ENCODE measurements around the gene GRID1. TPM values are rescaled to one million over a fixed set of nuclear protein-coding genes. Genes with fewer than 3 reads are reported as not detected.

Gene GRID1
- polyA plus RNA-seq, 1 of the 3 experiments (the other 2 are of a cell fraction) = 0.13 TPM

DNA sequence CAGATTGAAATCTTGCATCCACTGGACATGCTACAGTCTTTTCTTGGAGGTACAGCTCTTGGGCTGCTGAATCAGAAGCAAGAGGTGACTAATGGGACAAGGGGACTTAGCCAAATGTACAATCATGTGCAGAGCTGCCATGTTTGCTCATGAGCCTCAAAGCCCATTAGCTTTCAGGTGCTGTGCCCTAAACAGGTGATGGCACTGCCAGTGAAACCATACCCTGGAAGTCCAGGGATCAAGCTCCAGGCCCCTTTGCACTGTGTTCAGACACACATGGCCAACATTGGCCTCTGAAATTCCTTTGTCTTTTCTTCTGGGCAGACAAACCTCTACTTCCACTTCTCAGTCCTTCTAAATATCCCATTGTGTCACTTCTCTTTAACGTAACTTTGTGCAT is 328.2 kb downstream of the GRID1 start:
- CTCF ChIA-PET = no interaction called here
- POLR2A ChIA-PET = no interaction called here
- no peak for DNase-seq
- H2AFZ ChIP-seq (ENCODE audit: low read depth) = no peak overlapping the region
- H3K9me2 ChIP-seq = no peaks in the 10 kb centered on the region
- no peak overlapping the region for H3K27ac ChIP-seq (ENCODE audit: low read depth in 2 of 2, low read length in 1 of 2)
- 37% methylated on average over 1 of the region's 1 CpG for WGBS (ENCODE audit: low lambda C conversion rate)
- H3K36me3 ChIP-seq (replicated peaks in 1 of 2; ENCODE audit: control insufficient read depth in 1 of 2, insufficient read depth in 2 of 2, low read length in 1 of 2) = no peaks in the 10 kb centered on the region
- no peaks in the 10 kb centered on the region; a peak in 1 of 4 replicates for H3K4me1 ChIP-seq (ENCODE audit: control insufficient read depth in 1 of 2, insufficient read depth in 2 of 2, low read depth in 1 of 2, low read length in 1 of 2)
- H3K27me3 ChIP-seq (ENCODE audit: insufficient read depth) = no peaks in the 10 kb centered on the region
- H3F3A ChIP-seq (replicated peaks; ENCODE audit: insufficient read depth) = no peaks in the 10 kb centered on the region
- H3K4me2 ChIP-seq = no peak overlapping the region
- no peaks in the 10 kb centered on the region for H3K79me2 ChIP-seq (ENCODE audit: insufficient read depth)
- H3K9me3 ChIP-seq = no peaks in the 10 kb centered on the region
- no peak overlapping the region for H3K9ac ChIP-seq
- no peaks in the 10 kb centered on the region for H4K20me1 ChIP-seq (ENCODE audit: insufficient read depth)
- no peak for TF ChIP-seq FOXM1 (IDR thresholded peaks at IDR 0.05; ENCODE audit: low read depth)
- no peak overlapping the region for H3K4me3 ChIP-seq (ENCODE audit: low read depth in 2 of 2, low read length in 1 of 2)

DNA sequence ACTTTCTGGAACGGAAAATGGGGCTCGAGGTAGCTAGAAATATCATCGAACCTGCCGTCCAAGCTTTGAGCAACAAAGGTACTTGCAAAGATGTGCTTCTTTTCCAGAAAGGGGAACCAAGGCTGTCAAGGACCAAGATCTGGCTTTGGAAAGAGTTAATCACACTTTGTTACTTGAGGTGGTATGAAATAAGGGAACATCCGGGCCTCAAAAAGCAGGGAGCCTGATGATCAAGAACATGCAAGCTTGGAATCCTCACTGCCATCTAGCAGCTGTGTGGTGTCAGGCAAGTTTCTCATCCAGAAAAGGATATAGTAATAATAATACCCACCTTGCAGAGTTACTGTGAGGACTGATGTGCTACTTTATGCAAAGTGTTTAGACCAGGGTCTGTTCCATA is 329.5 kb downstream of the GRID1 start:
- H4K20me1 ChIP-seq (ENCODE audit: insufficient read depth) = no peaks in the 10 kb centered on the region
- H3K9me2 ChIP-seq = no peaks in the 10 kb centered on the region
- no peaks in the 10 kb centered on the region for H3K79me2 ChIP-seq (ENCODE audit: insufficient read depth)
- H3K9me3 ChIP-seq = no peaks in the 10 kb centered on the region
- TF ChIP-seq RCOR1 (IDR thresholded peaks at IDR 0.05; ENCODE audit: low read length) = no peak
- TF ChIP-seq YY1 (IDR thresholded peaks at IDR 0.05; ENCODE audit: low read depth) = no peak
- no peak for TF ChIP-seq MEF2A (IDR thresholded peaks at IDR 0.05; ENCODE audit: borderline replicate concordance, low read depth)
- TF ChIP-seq FOSL2 (IDR thresholded peaks at IDR 0.05; ENCODE audit: borderline replicate concordance, low read depth) = no peak
- H3K9ac ChIP-seq = no peak overlapping the region
- H3K27me3 ChIP-seq (ENCODE audit: insufficient read depth) = no peaks in the 10 kb centered on the region
- no peak overlapping the region for H3K4me3 ChIP-seq (ENCODE audit: low read depth in 2 of 2, low read length in 1 of 2)
- no peak for DNase-seq
- H3K36me3 ChIP-seq (replicated peaks in 1 of 2; ENCODE audit: control insufficient read depth in 1 of 2, insufficient read depth in 2 of 2, low read length in 1 of 2) = no peaks in the 10 kb centered on the region
- H3F3A ChIP-seq (replicated peaks; ENCODE audit: insufficient read depth) = no peaks in the 10 kb centered on the region
- ChIA-PET POLR2A (no interaction called here), CTCF (no interaction called here)
- no peak overlapping the region for H2AFZ ChIP-seq (ENCODE audit: low read depth)
- H3K4me1 ChIP-seq (ENCODE audit: control insufficient read depth in 1 of 2, insufficient read depth in 2 of 2, low read depth in 1 of 2, low read length in 1 of 2) = no peaks in the 10 kb centered on the region
- H3K27ac ChIP-seq (ENCODE audit: low read depth in 2 of 2, low read length in 1 of 2) = no peak overlapping the region
- WGBS (ENCODE audit: low lambda C conversion rate) = 30% methylated on average over 5 of the region's 5 CpGs
- no peak overlapping the region for H3K4me2 ChIP-seq

DNA sequence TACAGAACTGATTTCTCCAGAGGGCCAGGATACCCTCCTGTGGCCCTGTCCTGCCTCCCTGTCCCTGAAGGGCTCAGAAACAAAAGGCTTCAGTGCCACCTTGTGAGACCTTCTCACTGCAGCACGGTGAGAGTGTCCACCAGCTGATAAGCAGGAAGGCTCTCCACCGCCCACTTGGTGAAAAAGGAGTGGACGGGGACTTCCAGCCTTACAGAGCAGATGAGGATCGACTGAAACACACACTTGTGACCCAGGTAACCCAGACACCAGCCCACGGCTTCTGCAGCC is 330.1 kb downstream of the GRID1 start:
- Histone ChIP-seq H3K4me3 (ENCODE audit: low read depth in 2 of 2, low read length in 1 of 2) (no peak overlapping the region), H3K9me2 (no peaks in the 10 kb centered on the region), H3K9me3 (no peaks in the 10 kb centered on the region), H3K4me1 (ENCODE audit: control insufficient read depth in 1 of 2, insufficient read depth in 2 of 2, low read depth in 1 of 2, low read length in 1 of 2) (no peaks in the 10 kb centered on the region), H3K4me2 (no peak overlapping the region), H3K36me3 (replicated peaks in 1 of 2; ENCODE audit: control insufficient read depth in 1 of 2, insufficient read depth in 2 of 2, low read length in 1 of 2) (no peaks in the 10 kb centered on the region), H3K9ac (no peak overlapping the region), H3F3A (replicated peaks; ENCODE audit: insufficient read depth) (no peaks in the 10 kb centered on the region), H3K27me3 (ENCODE audit: insufficient read depth) (no peaks in the 10 kb centered on the region), H3K79me2 (ENCODE audit: insufficient read depth) (no peaks in the 10 kb centered on the region), H4K20me1 (ENCODE audit: insufficient read depth) (no peaks in the 10 kb centered on the region), H3K27ac (ENCODE audit: low read depth in 2 of 2, low read length in 1 of 2) (no peak overlapping the region), H2AFZ (ENCODE audit: low read depth) (no peak overlapping the region)
- no peak for DNase-seq
- 23% methylated on average over 3 of the region's 5 CpGs for WGBS (ENCODE audit: low lambda C conversion rate)
- ChIA-PET POLR2A (no interaction called here), CTCF (no interaction called here)
- TF ChIP-seq USF2 (IDR thresholded peaks at IDR 0.05; ENCODE audit: borderline replicate concordance, low read depth, low read length) (no peak), CHD2 (IDR thresholded peaks at IDR 0.05; ENCODE audit: low read length, partially characterized antibody) (no peak), FOXM1 (IDR thresholded peaks at IDR 0.05; ENCODE audit: low read depth) (no peak), MEF2A (IDR thresholded peaks at IDR 0.05; ENCODE audit: borderline replicate concordance, low read depth) (no peak), IRF3 (IDR thresholded peaks at IDR 0.05; ENCODE audit: low read depth, low read length) (no peak), SMC3 (IDR thresholded peaks at IDR 0.05; ENCODE audit: low read depth, low read length) (no peak), MXI1 (IDR thresholded peaks at IDR 0.05; ENCODE audit: low read depth, low read length) (no peak), MAX (IDR thresholded peaks at IDR 0.05; ENCODE audit: low read depth) (no peak), NRF1 (IDR thresholded peaks at IDR 0.05; ENCODE audit: low read depth, low read length) (no peak), EP300 (IDR thresholded peaks at IDR 0.05; ENCODE audit: borderline replicate concordance in 1 of 2, low read depth in 1 of 2, low read length in 1 of 2) (no peak), FOXJ3 (CRISPR knock-in tag; IDR thresholded peaks at IDR 0.05) (no peak), REST (IDR thresholded peaks at IDR 0.05; ENCODE audit: low read depth, low read length) (no peak), SIN3A (IDR thresholded peaks at IDR 0.05; ENCODE audit: borderline replicate concordance, low read depth, low read length) (no peak)
